HEK293 (cell line): Measurements from ENCODE around the gene HS3ST5.
A peak's percentile ranks its signal among the peaks of the same experiment; 100 is the strongest.

ENCODE experiments used
- ATF2 ChIP-seq: fragments of 450-650 bp; formaldehyde crosslinking; IDR thresholded peaks from 2 replicates; pipeline ENCODE4 v1.5.1; 2016; ENCODE audit warnings: missing biosample characterization, missing genetic modification characterization, low read depth
- REST ChIP-seq: fragments of 450-650 bp; formaldehyde crosslinking; IDR thresholded peaks from 2 replicates; pipeline ENCODE4 v1.5.1; 2016; ENCODE audit warnings: missing biosample characterization, missing genetic modification characterization
- SCRT2 ChIP-seq: fragments of 450-650 bp; formaldehyde crosslinking; IDR thresholded peaks from 2 replicates; pipeline ENCODE4 v1.5.1; 2016; ENCODE audit warnings: missing biosample characterization, missing genetic modification characterization
- ZBTB44 ChIP-seq: fragments of 450-650 bp; IDR thresholded peaks from 2 replicates; pipeline ENCODE4 v1.5.1; 2018; ENCODE audit warnings: missing biosample characterization, mild to moderate bottlenecking, missing genetic modification characterization
- ZNF138 ChIP-seq: fragments of 450-650 bp; formaldehyde crosslinking; IDR thresholded peaks from 2 replicates; pipeline ENCODE4 v1.5.1; 2016; ENCODE audit warnings: missing biosample characterization, missing genetic modification characterization, borderline replicate concordance
- ZNF157 ChIP-seq: fragments of 450-650 bp; formaldehyde crosslinking; IDR thresholded peaks from 2 replicates; pipeline ENCODE4 v1.5.1; 2016; ENCODE audit warnings: missing biosample characterization, missing genetic modification characterization
- ZNF16 ChIP-seq: fragments of 450-650 bp; formaldehyde crosslinking; IDR thresholded peaks from 2 replicates; pipeline ENCODE4 v1.5.1; 2016; ENCODE audit warnings: low read depth, missing biosample characterization, missing genetic modification characterization
- ZNF24 ChIP-seq: fragments of 450-650 bp; formaldehyde crosslinking; IDR thresholded peaks from 2 replicates; pipeline ENCODE4 v1.5.1; 2016; ENCODE audit warnings: missing biosample characterization, missing genetic modification characterization
- ZNF274 ChIP-seq, 2 experiments: fragments of 200-500 bp in 1 of 2; fragments of 450-650 bp in 1 of 2; sonication (Bioruptor generic) in 1 of 2; formaldehyde crosslinking in 1 of 2; IDR thresholded peaks; 2 replicates each; pipeline versions ENCODE4 v1.5.1 to v1.6.1; 2014 to 2016; ENCODE audit warnings: borderline replicate concordance in 1 of 2, inconsistent platforms in 1 of 2, low read length in 1 of 2, missing biosample characterization in 1 of 2, missing genetic modification characterization in 1 of 2
- ZNF280C ChIP-seq: fragments of 450-650 bp; formaldehyde crosslinking; IDR thresholded peaks from 2 replicates; pipeline ENCODE4 v1.5.1; 2016; ENCODE audit warnings: missing biosample characterization, missing genetic modification characterization
- ZNF366 ChIP-seq: fragments of 450-650 bp; formaldehyde crosslinking; conservative IDR thresholded peaks from 2 replicates; pipeline ENCODE4 v1.5.1; 2016; ENCODE audit warnings: missing biosample characterization, missing genetic modification characterization
- ZNF514 ChIP-seq: fragments of 450-650 bp; formaldehyde crosslinking; IDR thresholded peaks from 2 replicates; pipeline ENCODE4 v1.5.1; 2016; ENCODE audit warnings: missing biosample characterization, missing genetic modification characterization
- ZNF600 ChIP-seq: fragments of 450-650 bp; formaldehyde crosslinking; IDR thresholded peaks from 2 replicates; pipeline ENCODE4 v1.5.1; 2016; ENCODE audit warnings: missing biosample characterization, missing genetic modification characterization
- ZNF610 ChIP-seq: fragments of 450-650 bp; formaldehyde crosslinking; IDR thresholded peaks from 2 replicates; pipeline ENCODE4 v1.5.1; 2016; ENCODE audit warnings: missing biosample characterization, missing genetic modification characterization, borderline replicate concordance
- ZNF623 ChIP-seq: fragments of 450-650 bp; formaldehyde crosslinking; IDR thresholded peaks from 2 replicates; pipeline ENCODE4 v1.5.1; 2016; ENCODE audit warnings: missing biosample characterization, missing genetic modification characterization
- ZNF654 ChIP-seq: fragments of 450-650 bp; formaldehyde crosslinking; IDR thresholded peaks from 2 replicates; pipeline ENCODE4 v1.5.1; 2016; ENCODE audit warnings: low read depth, missing biosample characterization, missing genetic modification characterization
- ZNF677 ChIP-seq: fragments of 450-650 bp; IDR thresholded peaks from 2 replicates; pipeline ENCODE4 v1.5.0; 2018; ENCODE audit warnings: missing biosample characterization, mild to moderate bottlenecking, missing genetic modification characterization, moderate library complexity
- ZNF830 ChIP-seq: fragments of 450-650 bp; IDR thresholded peaks from 2 replicates; pipeline ENCODE4 v1.5.0; 2018; ENCODE audit warnings: missing biosample characterization, missing genetic modification characterization, low read depth, mild to moderate bottlenecking, moderate library complexity
- TF ChIP-seq, protein P1 (sequence below): fragments of 450-650 bp; formaldehyde crosslinking; conservative IDR thresholded peaks from 2 replicates; pipeline ENCODE4 v1.5.1; 2016; ENCODE audit warnings: low read depth, missing biosample characterization, missing genetic modification characterization
- TF ChIP-seq, protein P2 (sequence below): fragments of 450-650 bp; formaldehyde crosslinking; IDR thresholded peaks from 2 replicates; pipeline ENCODE4 v1.5.1; 2016; ENCODE audit warnings: missing biosample characterization, missing genetic modification characterization

Gene HS3ST5

DNA sequence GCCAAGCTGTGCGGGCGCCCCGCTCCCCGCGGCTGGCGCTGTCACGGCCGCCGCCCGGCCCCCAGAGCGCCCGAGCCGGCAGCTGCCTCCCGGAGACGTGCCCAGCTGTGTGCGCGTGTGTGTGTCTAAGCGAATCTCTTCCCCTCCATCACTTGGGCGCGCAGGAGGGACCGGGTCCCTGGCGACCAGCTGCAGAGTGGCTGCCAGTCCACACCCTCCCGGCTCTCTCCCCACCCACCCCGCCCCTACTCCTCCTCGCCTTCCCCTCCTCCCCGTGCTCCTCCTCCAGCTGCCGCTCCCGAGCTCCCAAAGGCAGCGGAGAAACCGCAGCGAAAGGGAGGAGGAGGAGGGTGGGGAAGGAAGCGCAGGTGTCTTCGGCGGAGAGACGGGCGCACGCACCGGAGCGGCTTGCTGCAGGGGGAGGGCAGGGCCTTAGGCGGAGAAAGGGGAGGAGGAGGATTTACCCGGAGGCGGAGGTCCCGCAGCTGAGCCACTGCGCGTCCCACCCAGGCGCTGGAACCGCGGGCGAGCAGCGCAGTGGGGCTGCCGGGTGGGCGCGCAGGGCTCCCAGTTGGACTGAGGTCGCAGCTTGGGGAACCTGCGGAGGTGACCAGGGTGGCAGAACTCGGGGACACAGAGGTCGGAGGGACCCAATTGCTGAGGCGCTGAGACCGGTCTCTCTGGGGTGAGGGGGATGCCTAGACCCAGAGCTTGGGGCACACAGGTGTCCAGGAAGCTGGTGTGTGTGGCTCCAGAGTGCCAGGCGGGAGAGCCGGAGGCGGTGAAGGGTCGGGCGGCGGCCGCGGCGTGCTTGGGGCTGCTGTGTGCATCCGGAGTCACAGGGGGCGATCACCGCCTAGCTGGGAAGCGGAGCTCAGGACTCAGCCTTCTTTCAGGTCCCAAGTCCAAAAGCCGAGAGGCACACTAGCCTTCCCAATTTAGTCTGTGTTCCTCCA is at the start of gene HS3ST5 (continued):
- TF ChIP-seq ZNF366 (tag by site-specific recombination) (peak; percentile 58; the same call in 1 of the 2 replicates), SCRT2 (tag by site-specific recombination) (no peak; the same call in 1 of the 2 replicates), ZNF24 (tag by site-specific recombination) (no peak), ZNF830 (tag by site-specific recombination) (no peak), ZNF16 (tag by site-specific recombination) (no peak), ZNF138 (tag by site-specific recombination) (no peak), ZNF280C (tag by site-specific recombination) (no peak), ATF2 (tag by site-specific recombination) (no peak), ZBTB44 (tag by site-specific recombination) (no peak), REST (tag by site-specific recombination) (no peak), ZNF623 (tag by site-specific recombination) (no peak), ZNF274 (IDR thresholded peaks at IDR 0.05; ENCODE audit: low read length) (no peak), ZNF274 (tag by site-specific recombination; IDR thresholded peaks at IDR 0.05; ENCODE audit: borderline replicate concordance) (no peak), ZNF157 (tag by site-specific recombination) (no peak), ZNF610 (tag by site-specific recombination) (peak; percentile 89), ZNF514 (tag by site-specific recombination) (no peak), ZNF600 (no peak), ZNF654 (tag by site-specific recombination) (no peak), ZNF677 (tag by site-specific recombination) (no peak)
- TF ChIP-seq, protein P1, sequence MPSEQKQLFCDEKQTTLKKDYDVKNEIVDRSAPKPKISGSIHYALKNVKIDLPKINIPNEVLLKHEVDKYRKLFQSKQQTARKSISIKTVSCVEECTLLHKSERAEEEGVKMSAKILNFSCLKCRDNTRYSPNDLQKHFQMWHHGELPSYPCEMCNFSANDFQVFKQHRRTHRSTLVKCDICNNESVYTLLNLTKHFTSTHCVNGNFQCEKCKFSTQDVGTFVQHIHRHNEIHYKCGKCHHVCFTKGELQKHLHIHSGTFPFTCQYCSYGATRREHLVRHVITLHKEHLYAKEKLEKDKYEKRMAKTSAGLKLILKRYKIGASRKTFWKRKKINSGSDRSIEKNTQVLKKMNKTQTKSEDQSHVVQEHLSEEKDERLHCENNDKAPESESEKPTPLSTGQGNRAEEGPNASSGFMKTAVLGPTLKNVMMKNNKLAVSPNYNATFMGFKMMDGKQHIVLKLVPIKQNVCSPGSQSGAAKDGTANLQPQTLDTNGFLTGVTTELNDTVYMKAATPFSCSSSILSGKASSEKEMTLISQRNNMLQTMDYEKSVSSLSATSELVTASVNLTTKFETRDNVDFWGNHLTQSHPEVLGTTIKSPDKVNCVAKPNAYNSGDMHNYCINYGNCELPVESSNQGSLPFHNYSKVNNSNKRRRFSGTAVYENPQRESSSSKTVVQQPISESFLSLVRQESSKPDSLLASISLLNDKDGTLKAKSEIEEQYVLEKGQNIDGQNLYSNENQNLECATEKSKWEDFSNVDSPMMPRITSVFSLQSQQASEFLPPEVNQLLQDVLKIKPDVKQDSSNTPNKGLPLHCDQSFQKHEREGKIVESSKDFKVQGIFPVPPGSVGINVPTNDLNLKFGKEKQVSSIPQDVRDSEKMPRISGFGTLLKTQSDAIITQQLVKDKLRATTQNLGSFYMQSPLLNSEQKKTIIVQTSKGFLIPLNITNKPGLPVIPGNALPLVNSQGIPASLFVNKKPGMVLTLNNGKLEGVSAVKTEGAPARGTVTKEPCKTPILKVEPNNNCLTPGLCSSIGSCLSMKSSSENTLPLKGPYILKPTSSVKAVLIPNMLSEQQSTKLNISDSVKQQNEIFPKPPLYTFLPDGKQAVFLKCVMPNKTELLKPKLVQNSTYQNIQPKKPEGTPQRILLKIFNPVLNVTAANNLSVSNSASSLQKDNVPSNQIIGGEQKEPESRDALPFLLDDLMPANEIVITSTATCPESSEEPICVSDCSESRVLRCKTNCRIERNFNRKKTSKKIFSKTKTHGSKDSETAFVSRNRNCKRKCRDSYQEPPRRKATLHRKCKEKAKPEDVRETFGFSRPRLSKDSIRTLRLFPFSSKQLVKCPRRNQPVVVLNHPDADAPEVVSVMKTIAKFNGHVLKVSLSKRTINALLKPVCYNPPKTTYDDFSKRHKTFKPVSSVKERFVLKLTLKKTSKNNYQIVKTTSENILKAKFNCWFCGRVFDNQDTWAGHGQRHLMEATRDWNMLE (tag by site-specific recombination): no peak
- TF ChIP-seq, protein P2, sequence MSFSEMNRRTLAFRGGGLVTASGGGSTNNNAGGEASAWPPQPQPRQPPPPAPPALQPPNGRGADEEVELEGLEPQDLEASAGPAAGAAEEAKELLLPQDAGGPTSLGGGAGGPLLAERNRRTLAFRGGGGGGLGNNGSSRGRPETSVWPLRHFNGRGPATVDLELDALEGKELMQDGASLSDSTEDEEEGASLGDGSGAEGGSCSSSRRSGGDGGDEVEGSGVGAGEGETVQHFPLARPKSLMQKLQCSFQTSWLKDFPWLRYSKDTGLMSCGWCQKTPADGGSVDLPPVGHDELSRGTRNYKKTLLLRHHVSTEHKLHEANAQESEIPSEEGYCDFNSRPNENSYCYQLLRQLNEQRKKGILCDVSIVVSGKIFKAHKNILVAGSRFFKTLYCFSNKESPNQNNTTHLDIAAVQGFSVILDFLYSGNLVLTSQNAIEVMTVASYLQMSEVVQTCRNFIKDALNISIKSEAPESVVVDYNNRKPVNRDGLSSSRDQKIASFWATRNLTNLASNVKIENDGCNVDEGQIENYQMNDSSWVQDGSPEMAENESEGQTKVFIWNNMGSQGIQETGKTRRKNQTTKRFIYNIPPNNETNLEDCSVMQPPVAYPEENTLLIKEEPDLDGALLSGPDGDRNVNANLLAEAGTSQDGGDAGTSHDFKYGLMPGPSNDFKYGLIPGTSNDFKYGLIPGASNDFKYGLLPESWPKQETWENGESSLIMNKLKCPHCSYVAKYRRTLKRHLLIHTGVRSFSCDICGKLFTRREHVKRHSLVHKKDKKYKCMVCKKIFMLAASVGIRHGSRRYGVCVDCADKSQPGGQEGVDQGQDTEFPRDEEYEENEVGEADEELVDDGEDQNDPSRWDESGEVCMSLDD (tag by site-specific recombination): peak; percentile 53; the same call in 1 of the 2 replicates
